ENCODE measurements around the gene CCNF. TPM values are rescaled to one million over a fixed set of nuclear protein-coding genes. Genes with fewer than 3 reads are reported as not detected.
"Not testable (repeated sequence)": the region's sequence is repeated elsewhere in the genome, so short reads cannot be mapped to it uniquely, and the experiment has no call there.

The CCNF gene
- total and polyA plus RNA-seq, 9 of the 15 experiments (the other 6 are each of a cell fraction or from before 2014, with no cell fraction given): 4.1 to 70.1 (median 29.5) TPM

GRCh38 chr16:2439598-2439997 is 10.4 kb downstream of the CCNF start:
- Histone ChIP-seq H3K36me3 (ENCODE audit: control insufficient read depth, insufficient read depth, low read length) (peaks cover 73% of the 10 kb centered on the region), H3K9me3 (replicated peaks; ENCODE audit: control insufficient read depth, insufficient read depth, low read depth, low read length) (no peaks in the 10 kb centered on the region), H3K9me1 (ENCODE audit: control insufficient read depth, insufficient read depth, low read length) (no peaks in the 10 kb centered on the region), H3K27ac (ENCODE audit: extremely low read depth, low read depth, low read length) (no peak overlapping the region), H3K4me1 (replicated peaks in 1 of 2; ENCODE audit: control insufficient read depth in 2 of 2, insufficient read depth in 2 of 2, low read length in 2 of 2) (peaks cover 0 to 3% of the 10 kb centered on the region in 2 experiments; a peak in 1 of 5 replicates), H3K79me2 (ENCODE audit: control insufficient read depth, insufficient read depth, low read length) (no peaks in the 10 kb centered on the region; the same call in 2 of the 3 replicates), H2AFZ (ENCODE audit: low read depth, low read length) (no peak overlapping the region), H3K9ac (ENCODE audit: insufficient read depth in 1 of 2, low read depth in 2 of 2, low read length in 2 of 2) (peak overlapping the region in 1 of 2 experiments; percentile 82; a peak in 2 of 4 replicates), H3K27me3 (ENCODE audit: control insufficient read depth in 2 of 2, insufficient read depth in 2 of 2, low read length in 2 of 2) (no peaks in the 10 kb centered on the region), H3K4me2 (ENCODE audit: insufficient read depth, low read length) (no peak overlapping the region), H3K4me3 (no peak overlapping the region), H4K20me1 (replicated peaks; ENCODE audit: control insufficient read depth, insufficient read depth, low read length) (no peaks in the 10 kb centered on the region)
- BruUV-seq (replicated peaks): no TSS peak
- TF ChIP-seq RBFOX2 (IDR thresholded peaks at IDR 0.05; ENCODE audit: low read depth, low read length) (peak; percentile 50; the same call in 1 of the 2 replicates), ZNF408 (CRISPR knock-in tag; IDR thresholded peaks at IDR 0.05; ENCODE audit: low read depth) (no peak)
- intact Hi-C loops (cut with micrococcal nuclease) (no loop called here), in situ Hi-C loops (cut with MboI) (no loop called here)
- POLR2A ChIA-PET: interaction anchor here (0.6 to 3.4 kb wide), 6 partner anchors 11 to 813 kb away, joined by 3 to 17 read pairs (median 6); partner anchors contain the start of gene CCNF
- FAIRE-seq (no peak), ATAC-seq (no peak; the same call in 2 of the 3 replicates), DNase-seq (ENCODE audit: extremely low read depth in 1 of 4, low spot score in 3 of 4) (no peak)
- WGBS (ENCODE audit: insufficient coverage, low coverage, missing lambda C conversion rate): 88% methylated on average over 11 of the region's 11 CpGs
- CTCF ChIA-PET (ENCODE audit: low intra/inter-chr PET ratio): no interaction called here

GRCh38 chr16:2441143-2441804 is 12.0 kb downstream of the CCNF start:
- H3K79me2 ChIP-seq (ENCODE audit: control insufficient read depth, insufficient read depth, low read length); H4K20me1 ChIP-seq (replicated peaks; ENCODE audit: control insufficient read depth, insufficient read depth, low read length); FAIRE-seq; CTCF ChIA-PET (ENCODE audit: low intra/inter-chr PET ratio); H3K4me3 ChIP-seq; DNase-seq (ENCODE audit: extremely low read depth in 1 of 4, low spot score in 3 of 4); H3K9me1 ChIP-seq (ENCODE audit: control insufficient read depth, insufficient read depth, low read length); ATAC-seq; H3K27me3 ChIP-seq (ENCODE audit: control insufficient read depth in 2 of 2, insufficient read depth in 2 of 2, low read length in 2 of 2); H3K4me2 ChIP-seq (ENCODE audit: insufficient read depth, low read length); intact Hi-C loops (cut with micrococcal nuclease); BruUV-seq (replicated peaks); H3K4me1 ChIP-seq (replicated peaks in 1 of 2; ENCODE audit: control insufficient read depth in 2 of 2, insufficient read depth in 2 of 2, low read length in 2 of 2); H3K9me3 ChIP-seq (replicated peaks; ENCODE audit: control insufficient read depth, insufficient read depth, low read depth, low read length); H2AFZ ChIP-seq (ENCODE audit: low read depth, low read length); in situ Hi-C loops (cut with MboI); H3K27ac ChIP-seq (ENCODE audit: extremely low read depth, low read depth, low read length); H3K9ac ChIP-seq (ENCODE audit: insufficient read depth in 1 of 2, low read depth in 2 of 2, low read length in 2 of 2): not testable (repeated sequence)
- 86% methylated on average over 14 of the region's 15 CpGs for whole genome bisulfite sequencing (ENCODE audit: insufficient coverage, low coverage, missing lambda C conversion rate)
- peaks cover 79% of the 10 kb centered on the region for H3K36me3 ChIP-seq (ENCODE audit: control insufficient read depth, insufficient read depth, low read length)
- TF ChIP-seq POLR2A (conservative IDR thresholded peaks at IDR 0.05): 0 out of 2 replicates have a peak, but pooled peaks have one; percentile 50
- POLR2A ChIA-PET: interaction anchor here (1.5 to 3.4 kb wide), 4 partner anchors 9 to 16 kb away, joined by 3 to 17 read pairs (median 9); partner anchors contain the start of gene CCNF

Measured in K562 (cell line).